ENCODE results near the gene NT5C3B. TPM values are rescaled to one million over a fixed set of nuclear protein-coding genes. Genes with fewer than 3 reads are reported as not detected.

The NT5C3B gene
- polyA plus RNA-seq, 1 of the 3 experiments (the other 2 are of a cell fraction): 87.4 TPM

DNA sequence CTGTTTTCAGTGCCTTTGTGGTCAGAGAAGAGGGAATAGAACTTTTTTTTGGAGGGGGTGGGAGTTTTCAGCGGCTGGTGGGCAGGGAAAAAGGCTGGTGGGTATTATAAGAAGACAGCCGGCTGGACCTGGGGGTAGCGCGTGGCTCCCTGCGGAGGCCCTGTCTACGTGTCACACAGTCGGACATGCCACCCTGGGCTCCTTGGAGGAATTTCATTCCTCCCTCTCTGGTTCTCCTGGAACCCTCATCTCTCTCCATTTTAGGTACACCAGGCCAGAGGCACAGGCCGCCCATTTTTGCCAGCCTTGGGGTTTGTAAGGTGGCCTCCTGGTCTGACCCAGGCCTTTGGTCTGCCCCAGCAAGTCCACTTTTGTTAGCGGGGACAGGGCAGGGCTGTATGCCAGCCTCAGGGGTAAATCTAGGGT lies 22.3 kb downstream of the NT5C3B start:
- H4K20me1 ChIP-seq (ENCODE audit: insufficient read depth): peaks cover 18% of the 10 kb centered on the region
- peak overlapping the region; percentile 87 for H3K9ac ChIP-seq
- 48% methylated on average over 9 of the region's 9 CpGs for WGBS (ENCODE audit: low lambda C conversion rate)
- no peak for TF ChIP-seq FOSL2 (IDR thresholded peaks at IDR 0.05; ENCODE audit: borderline replicate concordance, low read depth)
- no peak for TF ChIP-seq TAF1 (IDR thresholded peaks at IDR 0.05; ENCODE audit: borderline replicate concordance, low read depth, low read length)
- no peak for TF ChIP-seq IRF3 (IDR thresholded peaks at IDR 0.05; ENCODE audit: low read depth, low read length)
- TF ChIP-seq EZH2phosphoT487 (IDR thresholded peaks at IDR 0.05; ENCODE audit: borderline replicate concordance, low read depth): no peak
- TF ChIP-seq, protein P1, sequence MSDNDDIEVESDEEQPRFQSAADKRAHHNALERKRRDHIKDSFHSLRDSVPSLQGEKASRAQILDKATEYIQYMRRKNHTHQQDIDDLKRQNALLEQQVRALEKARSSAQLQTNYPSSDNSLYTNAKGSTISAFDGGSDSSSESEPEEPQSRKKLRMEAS (IDR thresholded peaks at IDR 0.05; ENCODE audit: low read depth): no peak
- TF ChIP-seq GATA2 (CRISPR knock-in tag; IDR thresholded peaks at IDR 0.05): no peak
- TF ChIP-seq RFX5 (IDR thresholded peaks at IDR 0.05; ENCODE audit: low read length): no peak
- TF ChIP-seq FOXJ3 (CRISPR knock-in tag; IDR thresholded peaks at IDR 0.05): no peak
- TF ChIP-seq YY1 (IDR thresholded peaks at IDR 0.05; ENCODE audit: low read depth): no peak
- TF ChIP-seq GABPA (IDR thresholded peaks at IDR 0.05; ENCODE audit: low read depth): no peak
- TF ChIP-seq, protein P2, sequence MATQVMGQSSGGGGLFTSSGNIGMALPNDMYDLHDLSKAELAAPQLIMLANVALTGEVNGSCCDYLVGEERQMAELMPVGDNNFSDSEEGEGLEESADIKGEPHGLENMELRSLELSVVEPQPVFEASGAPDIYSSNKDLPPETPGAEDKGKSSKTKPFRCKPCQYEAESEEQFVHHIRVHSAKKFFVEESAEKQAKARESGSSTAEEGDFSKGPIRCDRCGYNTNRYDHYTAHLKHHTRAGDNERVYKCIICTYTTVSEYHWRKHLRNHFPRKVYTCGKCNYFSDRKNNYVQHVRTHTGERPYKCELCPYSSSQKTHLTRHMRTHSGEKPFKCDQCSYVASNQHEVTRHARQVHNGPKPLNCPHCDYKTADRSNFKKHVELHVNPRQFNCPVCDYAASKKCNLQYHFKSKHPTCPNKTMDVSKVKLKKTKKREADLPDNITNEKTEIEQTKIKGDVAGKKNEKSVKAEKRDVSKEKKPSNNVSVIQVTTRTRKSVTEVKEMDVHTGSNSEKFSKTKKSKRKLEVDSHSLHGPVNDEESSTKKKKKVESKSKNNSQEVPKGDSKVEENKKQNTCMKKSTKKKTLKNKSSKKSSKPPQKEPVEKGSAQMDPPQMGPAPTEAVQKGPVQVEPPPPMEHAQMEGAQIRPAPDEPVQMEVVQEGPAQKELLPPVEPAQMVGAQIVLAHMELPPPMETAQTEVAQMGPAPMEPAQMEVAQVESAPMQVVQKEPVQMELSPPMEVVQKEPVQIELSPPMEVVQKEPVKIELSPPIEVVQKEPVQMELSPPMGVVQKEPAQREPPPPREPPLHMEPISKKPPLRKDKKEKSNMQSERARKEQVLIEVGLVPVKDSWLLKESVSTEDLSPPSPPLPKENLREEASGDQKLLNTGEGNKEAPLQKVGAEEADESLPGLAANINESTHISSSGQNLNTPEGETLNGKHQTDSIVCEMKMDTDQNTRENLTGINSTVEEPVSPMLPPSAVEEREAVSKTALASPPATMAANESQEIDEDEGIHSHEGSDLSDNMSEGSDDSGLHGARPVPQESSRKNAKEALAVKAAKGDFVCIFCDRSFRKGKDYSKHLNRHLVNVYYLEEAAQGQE (IDR thresholded peaks at IDR 0.05; ENCODE audit: low read depth, low read length): no peak
- no peak for TF ChIP-seq MEF2A (IDR thresholded peaks at IDR 0.05; ENCODE audit: borderline replicate concordance, low read depth)
- TF ChIP-seq USF1 (IDR thresholded peaks at IDR 0.05; ENCODE audit: borderline replicate concordance, low read depth): no peak
- no peak for TF ChIP-seq SIN3A (IDR thresholded peaks at IDR 0.05; ENCODE audit: borderline replicate concordance, low read depth, low read length)
- CTCF ChIA-PET: interaction anchor here (1.0 to 20.2 kb wide), 4 partner anchors 12 to 77 kb away, joined by 5 to 405 read pairs (median 14); partner anchors contain the start of genes HAP1 and JUP
- no peak overlapping the region for H2AFZ ChIP-seq (ENCODE audit: low read depth)
- H3K9me3 ChIP-seq: no peaks in the 10 kb centered on the region
- H3K4me1 ChIP-seq (ENCODE audit: control insufficient read depth in 1 of 2, insufficient read depth in 2 of 2, low read depth in 1 of 2, low read length in 1 of 2): peaks cover 15 to 24% of the 10 kb centered on the region in 2 experiments; a peak in 2 of 4 replicates
- peaks cover 78% of the 10 kb centered on the region for H3K79me2 ChIP-seq (ENCODE audit: insufficient read depth)
- H3K36me3 ChIP-seq (replicated peaks in 1 of 2; ENCODE audit: control insufficient read depth in 1 of 2, insufficient read depth in 2 of 2, low read length in 1 of 2): peaks cover 5 to 8% of the 10 kb centered on the region in 2 experiments
- H3K9me2 ChIP-seq: no peaks in the 10 kb centered on the region
- DNase-seq: peak; percentile 37
- H3K4me3 ChIP-seq (ENCODE audit: low read depth in 2 of 2, low read length in 1 of 2): peak overlapping the region; percentile 75 to 93
- H3F3A ChIP-seq (replicated peaks; ENCODE audit: insufficient read depth): no peaks in the 10 kb centered on the region
- no peaks in the 10 kb centered on the region for H3K27me3 ChIP-seq (ENCODE audit: insufficient read depth)
- H3K4me2 ChIP-seq: peak overlapping the region; percentile 99
- H3K27ac ChIP-seq (ENCODE audit: low read depth in 2 of 2, low read length in 1 of 2): peak overlapping the region; percentile 80 to 87; a peak in 3 of 4 replicates
- POLR2A ChIA-PET: no interaction called here

Measured in SK-N-SH (cell line).